Raji (cell line): ENCODE data around the gene NBL1.

ENCODE experiments used
- POLR2A ChIP-seq: IDR thresholded peaks from 2 replicates; pipeline ENCODE4 v1.6.1; 2011; ENCODE audit warnings: low read depth, low read length, control low read depth; ENCODE audit not compliant: insufficient read depth

NBL1 gene

DNA sequence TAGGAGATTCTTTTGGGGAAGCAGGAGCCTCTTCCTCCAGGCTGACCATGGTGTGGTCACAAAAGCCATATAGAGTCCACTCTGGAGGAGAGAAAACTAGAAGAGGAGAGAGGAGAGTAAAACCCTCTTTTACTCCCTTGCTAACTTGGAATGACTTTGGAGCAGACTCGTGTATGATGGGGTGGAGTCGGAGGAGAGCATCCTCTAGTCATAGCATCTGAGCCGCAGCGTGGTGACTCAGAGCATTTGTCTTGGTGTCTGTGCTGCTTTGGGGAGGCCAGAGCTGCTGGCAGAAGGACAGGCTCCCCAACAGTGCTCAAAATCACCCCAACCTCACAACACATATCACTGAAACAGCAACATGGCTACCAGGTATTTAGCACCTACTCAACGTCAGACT is 31.7 kb downstream of the NBL1 start:
- no peak for TF ChIP-seq POLR2A

DNA sequence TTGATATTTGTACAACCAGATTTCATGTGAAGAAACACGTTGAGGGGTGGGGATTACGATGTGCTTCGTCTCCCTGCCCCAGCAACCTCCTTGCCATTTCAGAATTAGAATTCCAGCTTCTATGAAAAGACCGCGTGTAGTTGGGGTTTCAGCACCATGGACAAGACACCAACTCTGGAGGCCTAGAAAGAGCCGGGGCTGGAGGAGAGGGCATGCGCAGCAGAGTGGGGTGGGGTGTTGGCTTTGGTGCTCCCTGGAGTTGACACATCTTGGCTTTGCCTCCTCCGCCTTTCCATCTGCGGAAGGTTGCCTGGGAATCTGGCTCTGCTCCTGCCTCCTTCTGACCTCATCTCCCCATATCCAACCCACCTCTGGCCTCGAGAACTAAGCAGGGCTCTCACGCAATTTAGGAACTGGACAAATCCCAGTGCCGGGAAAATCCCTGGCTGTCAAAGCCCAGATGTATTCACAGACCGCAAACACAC is 32.4 kb downstream of the NBL1 start:
- no peak for TF ChIP-seq POLR2A

DNA sequence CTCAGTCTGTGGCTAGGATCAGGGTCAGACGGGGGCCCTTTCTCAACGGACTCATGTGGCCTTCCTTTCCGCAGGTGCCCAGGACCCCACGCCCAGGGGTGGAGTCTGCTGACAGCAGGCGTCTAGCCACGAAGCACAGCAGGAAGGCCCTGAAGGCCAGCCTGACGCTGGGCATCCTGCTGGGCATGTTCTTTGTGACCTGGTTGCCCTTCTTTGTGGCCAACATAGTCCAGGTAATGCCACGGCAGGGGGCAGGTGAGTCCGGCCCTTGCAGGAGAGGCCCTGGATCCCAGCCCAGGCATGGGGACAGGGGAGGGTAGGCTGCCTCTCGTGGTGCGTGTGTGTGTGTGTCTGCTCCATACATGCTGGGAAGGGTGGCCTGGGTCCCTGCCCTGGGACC is 34.4 kb downstream of the NBL1 start:
- no peak for TF ChIP-seq POLR2A

DNA sequence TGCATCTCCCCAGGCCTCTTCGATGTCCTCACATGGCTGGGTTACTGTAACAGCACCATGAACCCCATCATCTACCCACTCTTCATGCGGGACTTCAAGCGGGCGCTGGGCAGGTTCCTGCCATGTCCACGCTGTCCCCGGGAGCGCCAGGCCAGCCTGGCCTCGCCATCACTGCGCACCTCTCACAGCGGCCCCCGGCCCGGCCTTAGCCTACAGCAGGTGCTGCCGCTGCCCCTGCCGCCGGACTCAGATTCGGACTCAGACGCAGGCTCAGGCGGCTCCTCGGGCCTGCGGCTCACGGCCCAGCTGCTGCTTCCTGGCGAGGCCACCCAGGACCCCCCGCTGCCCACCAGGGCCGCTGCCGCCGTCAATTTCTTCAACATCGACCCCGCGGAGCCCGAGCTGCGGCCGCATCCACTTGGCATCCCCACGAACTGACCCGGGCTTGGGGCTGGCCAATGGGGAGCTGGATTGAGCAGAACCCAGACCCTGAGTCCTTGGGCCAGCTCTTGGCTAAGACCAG is 34.9 kb downstream of the NBL1 start:
- no peak for TF ChIP-seq POLR2A

DNA sequence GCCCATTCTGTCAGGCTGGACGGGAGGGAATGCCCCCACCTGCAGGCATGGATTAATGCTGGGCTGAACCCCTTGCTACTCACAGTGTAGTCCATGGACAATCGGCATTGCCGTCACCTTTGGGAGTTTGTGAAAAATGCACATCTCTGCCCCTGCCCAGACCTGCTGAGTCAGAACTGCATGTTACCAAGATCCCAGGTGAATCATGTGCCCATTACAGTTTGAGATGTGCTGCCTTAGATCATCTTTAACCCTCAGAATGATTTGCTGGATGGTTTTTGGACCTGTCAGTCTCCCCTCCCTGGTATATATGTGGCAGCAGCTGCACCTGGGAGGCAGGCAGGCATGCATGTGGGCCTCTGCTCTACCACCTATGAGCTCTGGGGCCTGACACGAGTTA is 35.6 kb downstream of the NBL1 start:
- TF ChIP-seq POLR2A = no peak

DNA sequence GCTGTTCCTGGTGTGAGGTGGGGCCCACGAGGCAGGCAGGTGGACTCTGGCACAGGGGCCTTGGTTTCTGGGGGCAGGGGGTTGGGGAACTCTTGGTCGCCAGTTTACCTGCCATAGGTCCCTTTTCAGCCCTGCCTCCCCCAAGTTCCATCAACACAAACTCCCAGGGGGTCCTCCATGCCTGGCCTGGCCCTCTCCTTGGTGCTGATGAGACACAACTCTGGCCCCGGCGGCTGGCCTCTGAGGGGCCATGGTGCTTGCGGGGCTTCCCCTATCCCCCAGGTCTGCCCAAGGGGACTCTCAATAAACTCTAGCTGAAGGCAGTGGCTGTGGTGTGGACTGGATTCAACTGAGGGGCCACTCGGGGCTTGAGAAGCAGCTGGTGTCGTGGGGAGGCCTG is 36.5 kb downstream of the NBL1 start:
- TF ChIP-seq POLR2A = no peak

DNA sequence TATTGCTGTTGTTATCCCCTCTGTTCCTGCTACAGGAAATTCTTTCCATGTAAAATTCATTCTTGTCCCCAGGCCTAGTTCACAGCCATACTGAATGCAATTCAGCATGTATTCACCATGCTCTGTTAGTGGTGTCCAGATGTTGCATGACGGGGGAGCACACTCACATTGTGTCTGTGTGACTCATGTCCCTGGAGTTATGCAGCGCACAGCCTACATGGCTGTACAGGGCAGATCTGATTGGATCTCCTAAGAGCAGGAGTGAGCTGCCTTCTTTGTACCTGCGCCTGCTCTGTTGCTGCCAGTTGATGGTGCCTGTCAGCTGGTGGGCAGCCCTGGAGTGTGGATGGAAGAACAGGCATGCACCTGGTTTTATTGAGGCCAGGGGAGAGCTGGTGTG is 38.1 kb downstream of the NBL1 start:
- TF ChIP-seq POLR2A = no peak

DNA sequence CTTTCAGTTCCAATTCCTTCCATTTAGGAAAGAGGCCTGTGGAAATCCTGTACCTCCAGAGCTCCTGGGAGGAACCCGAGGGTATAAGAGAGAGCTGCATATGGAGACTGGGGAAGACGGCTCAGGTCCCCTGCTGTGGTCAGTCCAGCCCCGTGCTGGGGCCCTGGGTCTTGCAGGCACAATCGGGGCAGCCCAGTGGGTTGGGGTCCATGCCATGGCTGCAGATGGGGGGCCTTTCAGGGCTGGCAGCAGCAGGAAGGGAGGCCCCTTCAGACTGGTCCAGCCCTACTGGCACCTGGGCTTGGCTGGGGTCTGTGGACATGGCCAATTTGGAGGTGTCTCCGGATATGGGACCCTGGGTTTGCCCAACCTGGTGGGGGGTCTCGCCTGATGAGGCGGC is 38.8 kb downstream of the NBL1 start:
- no peak for TF ChIP-seq POLR2A

DNA sequence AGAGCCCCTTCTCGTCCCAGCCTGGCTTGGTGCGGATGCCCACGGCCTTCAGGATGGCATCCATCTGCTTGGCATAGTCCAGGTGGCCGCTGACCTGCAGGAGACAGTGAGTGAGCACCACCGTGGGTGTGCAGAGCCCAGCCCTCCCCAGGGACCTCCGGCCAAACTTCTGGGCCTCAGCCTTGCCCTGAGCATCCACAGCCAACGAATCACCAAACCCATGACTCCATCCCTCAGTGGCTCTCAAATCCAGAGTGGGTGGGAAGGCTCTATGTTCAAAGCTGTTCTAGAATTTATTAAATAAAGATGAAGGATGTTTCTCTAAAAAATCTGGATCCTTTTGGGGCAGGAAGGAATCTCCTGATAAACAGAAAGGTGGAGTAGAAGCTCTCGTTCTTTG is 39.2 kb downstream of the NBL1 start:
- TF ChIP-seq POLR2A = no peak

DNA sequence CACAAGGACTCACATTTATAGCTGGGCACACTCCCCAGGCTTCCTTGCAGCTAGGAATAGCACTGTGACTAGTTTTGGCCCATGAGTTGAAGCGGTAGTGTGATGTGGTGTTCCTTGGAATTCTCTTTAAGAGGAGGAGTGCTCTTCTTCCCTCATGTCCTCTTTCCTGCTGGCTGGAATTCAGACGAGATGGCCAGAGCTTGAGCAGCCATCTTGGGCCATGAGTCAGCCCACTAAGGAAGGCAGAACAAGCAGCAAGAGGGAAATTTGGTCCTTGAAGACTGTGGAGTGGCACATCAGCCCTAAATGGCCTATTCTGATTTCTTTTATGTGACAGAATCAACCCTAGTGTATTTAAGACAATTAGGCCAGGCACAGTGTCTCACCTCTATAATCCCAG is 40.6 kb downstream of the NBL1 start:
- TF ChIP-seq POLR2A = no peak

DNA sequence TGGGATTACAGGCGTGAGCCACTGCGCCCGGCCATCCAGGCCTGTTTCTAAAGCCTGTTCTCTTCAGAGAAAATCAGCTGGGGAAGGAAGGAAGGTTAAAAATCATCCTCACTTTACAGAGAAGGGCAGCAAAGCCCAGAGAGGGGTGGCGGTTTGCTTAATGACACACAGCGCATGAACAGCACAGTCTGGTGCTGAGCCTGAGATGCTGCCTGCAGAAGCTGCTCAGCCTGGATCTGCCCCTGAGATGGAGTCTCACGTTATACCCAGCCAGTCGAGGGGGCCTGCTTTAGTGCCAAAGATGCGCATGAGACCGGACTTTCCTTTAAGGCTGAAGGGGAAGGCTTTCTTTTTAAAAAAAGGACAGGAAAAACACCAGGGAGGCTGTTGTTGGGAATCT is 41.9 kb downstream of the NBL1 start:
- no peak for TF ChIP-seq POLR2A

DNA sequence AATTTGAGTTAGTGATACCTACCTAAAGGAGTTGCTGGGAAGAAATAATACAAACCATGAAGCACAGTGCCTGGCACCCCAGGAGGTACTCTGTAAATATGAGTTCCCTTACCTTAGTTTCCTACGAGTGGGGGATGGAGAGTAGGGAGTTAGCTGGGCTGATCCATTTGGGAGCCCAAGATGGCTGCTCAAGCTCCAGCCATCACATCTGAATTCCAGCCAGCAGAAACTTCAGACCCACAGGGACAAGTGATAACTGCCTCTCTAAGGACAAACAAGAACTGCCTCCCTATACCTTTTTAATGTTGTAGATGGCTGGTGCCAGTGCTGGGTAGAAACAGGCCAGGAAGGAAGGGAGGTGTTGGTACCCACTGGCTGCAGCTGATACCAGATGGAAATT is 43.3 kb downstream of the NBL1 start:
- TF ChIP-seq POLR2A = no peak

DNA sequence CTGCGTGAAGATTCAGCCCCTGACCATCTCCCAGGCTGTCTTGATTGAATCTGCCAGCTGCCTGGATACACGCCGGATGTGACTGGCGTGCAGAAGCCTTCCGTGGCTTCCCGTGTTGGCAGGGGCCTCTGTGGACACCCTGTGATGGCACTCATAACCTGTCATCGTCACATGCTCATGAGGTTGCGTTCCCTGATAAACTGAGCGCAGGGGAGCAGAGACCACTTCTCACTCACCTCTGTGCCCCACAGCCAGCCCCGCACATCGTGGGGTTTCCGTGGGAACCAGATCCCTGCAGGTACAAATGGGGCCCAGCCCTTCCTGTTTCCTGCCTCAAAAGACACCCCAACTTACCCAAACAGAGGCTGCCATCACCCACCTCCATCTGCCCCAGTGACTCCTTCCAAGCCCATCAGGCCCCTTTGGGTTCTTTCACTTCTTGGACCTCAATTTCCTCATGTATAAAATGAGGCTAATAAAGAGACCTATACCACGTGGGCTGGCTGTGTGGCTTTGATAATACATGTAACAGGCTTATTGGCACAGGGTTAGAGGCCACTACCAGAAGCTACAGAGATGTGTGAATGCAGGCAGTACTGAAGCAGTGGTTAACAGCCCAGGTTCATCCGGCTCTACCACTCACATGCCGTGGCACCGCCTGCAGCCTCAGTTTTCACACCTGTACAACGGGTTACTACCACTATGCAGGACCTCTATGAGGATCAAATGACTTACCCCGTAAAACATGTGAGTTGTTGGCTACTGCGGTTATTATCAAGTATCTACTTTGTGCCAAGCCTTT is 44.1 kb downstream of the NBL1 start:
- no peak for TF ChIP-seq POLR2A

DNA sequence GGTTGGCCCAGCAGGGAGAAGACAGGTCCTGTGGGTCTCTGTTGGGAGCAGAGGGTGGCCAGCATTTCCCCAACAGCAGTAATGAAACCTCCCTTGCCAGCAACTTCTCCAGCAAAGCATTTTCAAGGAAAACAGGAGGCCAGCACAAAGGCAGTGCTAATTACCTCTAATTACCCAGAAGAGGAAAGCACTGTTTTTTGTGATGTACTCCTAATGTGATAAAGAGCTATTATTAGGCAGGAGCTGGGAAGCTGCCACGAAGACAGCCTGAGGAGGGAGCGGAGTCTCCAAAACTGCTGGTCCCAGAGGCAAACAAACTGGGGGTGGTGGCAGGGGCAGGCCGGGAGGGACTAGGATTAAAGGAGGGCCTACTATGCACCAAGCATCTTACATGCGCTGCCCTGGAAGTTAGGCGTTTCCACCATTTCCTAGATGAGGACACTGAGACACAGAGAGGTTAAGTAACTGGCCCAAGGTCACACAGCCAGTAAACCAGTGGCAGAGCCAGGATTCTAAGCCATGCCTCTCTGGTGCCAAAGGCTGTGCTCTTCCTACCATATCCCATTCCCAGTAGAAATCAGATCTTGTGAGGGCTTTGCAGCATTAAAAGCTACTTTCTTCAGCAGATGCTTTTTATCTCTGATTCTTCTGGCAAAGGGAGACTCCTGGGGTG is 45.1 kb downstream of the NBL1 start:
- TF ChIP-seq POLR2A = no peak

DNA sequence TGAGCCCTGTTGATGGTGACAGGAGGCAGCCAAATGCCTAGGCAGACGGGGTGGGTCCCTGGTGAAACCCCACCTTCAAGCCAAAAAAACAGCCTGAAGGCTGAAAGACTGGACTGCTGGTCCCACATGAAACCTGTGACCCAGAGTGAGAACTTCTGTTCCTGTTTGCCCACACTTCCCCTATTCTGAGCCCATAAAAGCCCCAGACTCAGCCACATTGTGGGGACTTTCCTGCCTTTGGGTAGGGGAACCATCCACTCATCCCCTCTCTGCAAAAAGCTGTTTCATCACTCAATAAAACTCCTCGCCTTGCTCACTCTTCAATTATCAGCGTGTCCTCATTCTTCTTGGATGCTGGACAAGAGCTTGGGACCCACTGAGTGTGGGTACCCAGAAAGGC is 45.7 kb downstream of the NBL1 start:
- no peak for TF ChIP-seq POLR2A

DNA sequence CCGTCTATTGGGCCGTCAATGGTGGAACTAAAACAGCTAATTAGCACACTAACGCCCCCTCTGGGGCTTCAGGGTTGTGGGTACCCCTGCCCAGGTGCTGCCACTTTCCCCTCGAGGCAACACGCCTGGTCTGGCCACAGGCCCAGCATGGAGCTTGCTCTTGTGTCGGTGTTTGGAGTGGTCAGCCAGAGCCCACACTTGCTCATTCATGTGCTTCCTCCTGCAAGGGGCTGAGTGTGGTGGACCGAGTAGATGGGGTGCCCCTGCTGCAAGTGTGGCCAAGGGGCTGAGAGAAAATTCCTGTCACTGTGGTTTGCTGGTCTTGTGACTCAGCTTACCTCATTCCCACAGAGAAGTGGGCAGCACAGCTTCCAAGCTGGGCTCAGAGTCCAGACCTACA is 46.2 kb downstream of the NBL1 start:
- no peak for TF ChIP-seq POLR2A
